Lower leg skin (tissue), 4 donors: ENCODE results near the gene ROBO1. TPM values are rescaled to one million over a fixed set of nuclear protein-coding genes. Genes with fewer than 3 reads are reported as not detected.

Experiments used
- DNase-seq, 2 donors: peaks; one replicate each; pipeline ENCODE4 v3.0.0-alpha.2; 2019; ENCODE audit warnings: low spot score in 2 of 2
- H3K4me3 ChIP-seq: fragments of 200-600 bp; sonication (generic); 2 replicates; pipeline ENCODE4 v1.5.1; 2017; ENCODE audit warnings: mild to moderate bottlenecking, low read depth; ENCODE audit not compliant: poor library complexity, severe bottlenecking
- POLR2A ChIP-seq, 2 donors: fragments of 450-650 bp; IDR thresholded peaks; one replicate each; pipeline ENCODE4 v1.6.1; 2016 to 2017; ENCODE audit warnings: antibody characterized with exemption in 2 of 2, mild to moderate bottlenecking in 1 of 2, moderate library complexity in 1 of 2
- WGBS, 2 donors: methylation state at CpG; one replicate each; pipeline ENCODE4 v1.1.5; 2018; 5-methylcytosine and 5-hydroxymethylcytosine counted together
- intact Hi-C: fragments of 100-400 bp; cut with DNase I; formaldehyde crosslinking; loops from one replicate; pipeline ENCODE4 v1.15.0; 2023; ENCODE audit warnings: low total_unique reads
- total RNA-seq, 4 donors: library from RNA; depleted of rRNA; stranded (reverse); fragments of >200 nt; gene quantifications; one replicate each; pipeline ENCODE4 v1.1.0, GENCODE V29; 2016
- TF ChIP-seq, protein P1 (sequence below), 3 donors: fragments of 450-650 bp; IDR thresholded peaks; one replicate each; pipeline ENCODE4 v1.5.1; 2016; ENCODE audit warnings: antibody characterized with exemption in 3 of 3, mild to moderate bottlenecking in 3 of 3, moderate library complexity in 2 of 3

ROBO1 gene
- total RNA-seq, 4 donors from 2014 or later = 26.3 to 60.0 (median 51.0) TPM

DNA sequence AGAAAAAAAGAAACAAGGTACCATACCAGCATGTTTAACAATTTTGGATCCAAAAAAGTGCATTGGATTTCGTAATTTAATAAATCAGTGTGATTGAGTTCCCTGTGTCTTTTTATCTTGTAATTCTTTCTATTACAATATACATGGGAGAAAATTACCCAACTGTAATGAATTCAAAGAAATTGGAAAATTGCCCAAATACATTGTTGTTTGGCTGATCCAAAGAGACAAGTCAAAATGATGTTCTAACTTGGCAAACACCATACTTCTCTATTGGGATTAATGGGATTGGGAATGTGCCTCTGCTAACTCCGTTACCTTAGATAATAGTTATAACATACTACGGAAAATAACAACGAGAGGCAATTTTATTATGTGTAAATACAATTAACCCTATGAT, 1097.1 kb downstream of the ROBO1 start:
- DNase-seq = no peak
- H3K4me3 ChIP-seq = no peak overlapping the region
- intact Hi-C loops = no loop called here
- WGBS, 2 donors = 52 to 57% methylated on average over 4 of the region's 4 CpGs
- TF ChIP-seq, protein P1, sequence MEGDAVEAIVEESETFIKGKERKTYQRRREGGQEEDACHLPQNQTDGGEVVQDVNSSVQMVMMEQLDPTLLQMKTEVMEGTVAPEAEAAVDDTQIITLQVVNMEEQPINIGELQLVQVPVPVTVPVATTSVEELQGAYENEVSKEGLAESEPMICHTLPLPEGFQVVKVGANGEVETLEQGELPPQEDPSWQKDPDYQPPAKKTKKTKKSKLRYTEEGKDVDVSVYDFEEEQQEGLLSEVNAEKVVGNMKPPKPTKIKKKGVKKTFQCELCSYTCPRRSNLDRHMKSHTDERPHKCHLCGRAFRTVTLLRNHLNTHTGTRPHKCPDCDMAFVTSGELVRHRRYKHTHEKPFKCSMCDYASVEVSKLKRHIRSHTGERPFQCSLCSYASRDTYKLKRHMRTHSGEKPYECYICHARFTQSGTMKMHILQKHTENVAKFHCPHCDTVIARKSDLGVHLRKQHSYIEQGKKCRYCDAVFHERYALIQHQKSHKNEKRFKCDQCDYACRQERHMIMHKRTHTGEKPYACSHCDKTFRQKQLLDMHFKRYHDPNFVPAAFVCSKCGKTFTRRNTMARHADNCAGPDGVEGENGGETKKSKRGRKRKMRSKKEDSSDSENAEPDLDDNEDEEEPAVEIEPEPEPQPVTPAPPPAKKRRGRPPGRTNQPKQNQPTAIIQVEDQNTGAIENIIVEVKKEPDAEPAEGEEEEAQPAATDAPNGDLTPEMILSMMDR (IDR thresholded peaks at IDR 0.05) = no peak
- TF ChIP-seq POLR2A (IDR thresholded peaks at IDR 0.05) = no peak

DNA sequence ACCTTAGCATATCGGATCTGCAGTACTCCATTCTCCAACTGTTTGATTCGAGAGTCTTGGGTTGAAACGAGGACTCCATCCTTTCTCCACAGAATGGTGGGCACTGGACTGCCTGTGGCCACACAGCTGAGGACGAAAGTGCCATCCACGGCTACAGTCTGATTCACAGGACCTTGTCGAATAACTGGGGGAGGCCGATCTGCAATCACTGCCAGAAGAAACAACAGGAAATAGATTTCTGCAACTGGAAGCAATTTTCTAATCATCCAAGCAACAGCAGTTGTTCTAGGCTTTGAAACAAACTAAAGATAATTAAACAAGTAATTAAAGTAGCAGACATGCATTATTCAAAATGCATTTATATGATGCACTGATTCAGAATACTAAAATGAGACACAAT, 1097.7 kb downstream of the ROBO1 start:
- intact Hi-C loops = no loop called here
- TF ChIP-seq, protein P1 (IDR thresholded peaks at IDR 0.05) = no peak
- no peak for TF ChIP-seq POLR2A (IDR thresholded peaks at IDR 0.05)

DNA sequence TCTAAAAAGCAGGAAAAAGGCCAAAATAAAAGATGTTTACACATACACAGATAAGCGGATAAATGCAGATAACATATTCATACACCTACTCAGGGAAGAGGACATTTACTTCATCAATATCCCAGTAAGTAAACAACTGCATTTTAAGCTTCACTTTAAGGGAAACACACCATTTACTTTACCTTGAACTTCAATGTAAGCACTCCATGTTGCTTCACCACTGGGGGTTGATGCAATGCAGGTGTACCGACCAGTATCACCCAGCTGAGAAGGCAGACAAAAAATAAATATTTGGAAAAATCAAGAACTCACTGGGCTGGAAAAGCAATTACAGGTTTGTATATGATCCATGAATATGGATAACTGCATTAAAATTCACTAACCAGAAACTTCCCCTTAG, 1099.5 kb downstream of the ROBO1 start:
- no peak overlapping the region for H3K4me3 ChIP-seq
- DNase-seq = no peak
- TF ChIP-seq POLR2A (IDR thresholded peaks at IDR 0.05) = no peak
- TF ChIP-seq, protein P1 (IDR thresholded peaks at IDR 0.05) = no peak
- intact Hi-C loops = no loop called here
- WGBS, 2 donors = 73 to 76% methylated on average over 2 of the region's 2 CpGs

More for the DNA sequence above, 1097.7 kb downstream of the ROBO1 start:
- no peak overlapping the region for H3K4me3 ChIP-seq
- WGBS, 2 donors = 85 to 87% methylated on average over 7 of the region's 7 CpGs
- DNase-seq = no peak

DNA sequence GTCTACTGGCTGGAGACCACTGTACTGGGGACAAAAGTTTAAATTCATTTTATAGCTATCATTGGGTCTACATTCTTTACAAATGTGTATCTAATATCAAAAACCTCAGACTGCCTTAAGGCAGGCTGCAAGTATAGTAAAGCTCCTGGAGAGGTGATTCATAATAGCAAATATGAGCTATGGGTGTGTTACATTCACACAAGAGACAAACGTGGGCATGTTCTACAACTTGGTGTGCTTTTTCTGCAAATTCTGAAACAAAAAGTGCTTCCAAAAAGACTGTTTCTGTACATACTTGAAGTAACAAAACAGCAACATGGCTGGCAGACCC, 1101.4 kb downstream of the ROBO1 start:
- H3K4me3 ChIP-seq = no peak overlapping the region
- intact Hi-C loops = no loop called here
- WGBS, 2 donors = 27 to 44% methylated on average over 1 of the region's 1 CpG
- TF ChIP-seq POLR2A (IDR thresholded peaks at IDR 0.05) = no peak
- TF ChIP-seq, protein P1 (IDR thresholded peaks at IDR 0.05) = no peak
- no peak for DNase-seq

DNA sequence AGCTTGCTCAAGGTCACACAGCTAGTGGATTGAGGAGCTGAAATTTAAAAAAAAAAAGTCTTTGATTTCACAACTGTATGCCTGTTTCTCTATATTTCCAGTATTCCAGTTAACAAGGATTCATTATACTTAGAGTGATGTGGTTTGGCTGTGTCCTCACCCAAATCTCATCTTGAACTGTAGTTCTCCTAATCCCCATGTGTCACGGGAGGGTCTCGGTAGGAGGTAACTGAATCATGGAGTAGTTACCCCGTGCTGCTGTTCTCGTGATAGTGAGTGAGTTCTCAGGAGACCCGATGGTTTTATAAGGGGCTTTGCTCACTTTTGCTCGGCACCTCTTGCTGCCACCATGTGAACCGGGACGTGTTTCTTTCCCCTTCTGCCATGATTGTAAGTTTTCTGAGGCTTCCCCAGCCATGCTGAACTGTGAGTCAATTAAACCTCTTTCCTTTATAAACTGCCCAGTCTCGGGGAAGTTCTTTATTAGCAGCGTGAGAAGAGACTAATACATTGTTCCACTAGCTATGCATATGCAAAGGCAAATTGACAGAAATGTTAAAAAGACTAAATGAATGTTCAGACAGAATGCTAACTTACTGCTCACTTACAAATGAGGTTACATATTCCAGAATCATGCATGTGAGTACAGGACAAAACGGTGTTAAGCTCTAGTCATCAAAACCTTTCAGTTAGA, 1101.9 kb downstream of the ROBO1 start:
- no peak for TF ChIP-seq POLR2A (IDR thresholded peaks at IDR 0.05)
- TF ChIP-seq, protein P1 (IDR thresholded peaks at IDR 0.05) = no peak

DNA sequence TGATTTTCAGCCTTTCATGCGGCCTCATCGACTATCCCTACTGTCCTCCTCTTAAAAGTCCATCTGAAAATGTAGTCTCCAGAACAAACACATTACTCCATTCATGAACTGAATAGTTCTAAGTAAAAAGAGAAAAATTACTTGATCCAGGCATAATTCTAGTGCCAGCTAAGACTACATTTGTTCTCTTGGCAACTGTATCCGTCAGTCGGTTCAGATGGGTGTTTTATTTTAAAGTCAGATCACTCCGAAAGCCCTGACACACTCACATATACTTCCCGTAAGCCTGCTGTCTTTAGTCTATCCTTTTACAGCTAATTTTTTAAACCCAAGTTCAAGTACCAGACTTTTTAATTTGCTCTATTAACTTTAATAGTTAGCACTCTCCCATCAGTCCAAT, 1102.7 kb downstream of the ROBO1 start:
- H3K4me3 ChIP-seq = no peak overlapping the region
- intact Hi-C loops = no loop called here
- no peak for DNase-seq
- 84 to 91% methylated on average over 6 of the region's 6 CpGs for WGBS, 2 donors
- no peak for TF ChIP-seq POLR2A (IDR thresholded peaks at IDR 0.05)
- TF ChIP-seq, protein P1 (IDR thresholded peaks at IDR 0.05) = no peak

More for the DNA sequence above, 1101.9 kb downstream of the ROBO1 start:
- DNase-seq = no peak
- WGBS, 2 donors = 76 to 87% methylated on average over 11 of the region's 11 CpGs
- intact Hi-C loops = no loop called here
- no peak overlapping the region for H3K4me3 ChIP-seq
